ENCODE measurements around the gene GPR132.
"Not testable (repeated sequence)": the region's sequence is repeated elsewhere in the genome, so short reads cannot be mapped to it uniquely, and the experiment has no call there.

Gene GPR132

DNA sequence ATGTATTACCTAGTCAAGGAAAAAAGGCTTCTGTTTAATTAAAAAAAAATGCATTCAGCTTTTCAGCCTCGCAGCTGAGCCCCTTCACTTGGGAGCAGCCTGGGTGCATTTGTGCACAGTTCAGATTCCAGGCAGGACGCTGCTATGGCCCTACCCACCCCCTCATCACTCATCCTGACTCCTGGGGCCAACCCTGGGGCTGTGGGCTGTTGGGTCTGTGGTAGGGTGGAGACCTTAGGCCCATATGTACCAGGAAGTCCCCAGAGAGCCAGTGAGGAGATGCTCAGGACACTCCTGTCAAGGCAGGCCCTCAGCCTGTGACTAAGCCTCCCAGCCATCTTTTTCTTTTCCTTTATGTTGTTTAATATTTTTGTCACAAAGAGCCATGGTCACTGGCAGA is 35.0 kb downstream of the GPR132 start:
- TF ChIP-seq, protein P1, sequence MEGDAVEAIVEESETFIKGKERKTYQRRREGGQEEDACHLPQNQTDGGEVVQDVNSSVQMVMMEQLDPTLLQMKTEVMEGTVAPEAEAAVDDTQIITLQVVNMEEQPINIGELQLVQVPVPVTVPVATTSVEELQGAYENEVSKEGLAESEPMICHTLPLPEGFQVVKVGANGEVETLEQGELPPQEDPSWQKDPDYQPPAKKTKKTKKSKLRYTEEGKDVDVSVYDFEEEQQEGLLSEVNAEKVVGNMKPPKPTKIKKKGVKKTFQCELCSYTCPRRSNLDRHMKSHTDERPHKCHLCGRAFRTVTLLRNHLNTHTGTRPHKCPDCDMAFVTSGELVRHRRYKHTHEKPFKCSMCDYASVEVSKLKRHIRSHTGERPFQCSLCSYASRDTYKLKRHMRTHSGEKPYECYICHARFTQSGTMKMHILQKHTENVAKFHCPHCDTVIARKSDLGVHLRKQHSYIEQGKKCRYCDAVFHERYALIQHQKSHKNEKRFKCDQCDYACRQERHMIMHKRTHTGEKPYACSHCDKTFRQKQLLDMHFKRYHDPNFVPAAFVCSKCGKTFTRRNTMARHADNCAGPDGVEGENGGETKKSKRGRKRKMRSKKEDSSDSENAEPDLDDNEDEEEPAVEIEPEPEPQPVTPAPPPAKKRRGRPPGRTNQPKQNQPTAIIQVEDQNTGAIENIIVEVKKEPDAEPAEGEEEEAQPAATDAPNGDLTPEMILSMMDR (conservative IDR thresholded peaks at IDR 0.05; ENCODE audit: control insufficient read depth, insufficient read depth, low read depth, low read length) = no peak
- no peak for DNase-seq (ENCODE audit: low read depth)
- H3K4me3 ChIP-seq (ENCODE audit: control insufficient read depth, low read depth, low read length) = no peak overlapping the region

GRCh38 chr14:105029402-105029801 is 35.8 kb downstream of the GPR132 start:
- H3K4me3 ChIP-seq (ENCODE audit: control insufficient read depth, low read depth, low read length) = no peak overlapping the region
- TF ChIP-seq, protein P1 (conservative IDR thresholded peaks at IDR 0.05; ENCODE audit: control insufficient read depth, insufficient read depth, low read depth, low read length) = no peak
- DNase-seq (ENCODE audit: low read depth) = no peak

DNA sequence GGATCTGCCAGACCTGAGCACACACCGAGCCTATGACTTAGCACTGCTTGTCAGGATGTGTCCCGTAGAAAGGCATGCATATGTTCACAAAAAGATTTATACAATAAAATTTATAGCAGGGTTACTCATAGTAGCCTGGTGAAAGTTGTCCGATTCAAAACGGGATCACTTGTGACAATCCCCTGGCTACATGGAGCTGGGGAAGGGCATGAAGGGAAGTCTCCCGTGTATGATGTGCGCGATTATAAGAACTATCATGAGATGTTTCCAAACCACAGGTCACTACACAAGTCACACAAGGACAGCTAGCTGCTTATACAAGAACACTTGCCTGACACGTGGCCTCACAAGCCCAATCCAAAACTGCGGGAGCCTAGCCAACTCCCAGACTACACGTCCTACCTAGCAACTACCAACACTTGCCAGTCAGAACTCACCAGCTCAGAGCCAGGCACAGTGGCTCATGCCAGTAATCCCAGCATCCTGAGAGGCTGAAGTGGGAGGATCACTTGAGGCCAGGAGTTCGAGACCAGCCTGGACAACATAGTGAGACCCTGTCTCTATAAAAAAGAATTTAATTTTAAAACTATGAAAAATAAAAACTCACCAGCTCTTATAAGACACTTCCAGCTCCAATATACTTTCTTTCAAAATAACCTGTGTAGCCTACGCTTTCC is 36.8 kb downstream of the GPR132 start:
- DNase-seq (ENCODE audit: low read depth) = peak; percentile 63
- TF ChIP-seq, protein P1 (conservative IDR thresholded peaks at IDR 0.05; ENCODE audit: control insufficient read depth, insufficient read depth, low read depth, low read length) = no peak
- no peak overlapping the region for H3K4me3 ChIP-seq (ENCODE audit: control insufficient read depth, low read depth, low read length)

DNA sequence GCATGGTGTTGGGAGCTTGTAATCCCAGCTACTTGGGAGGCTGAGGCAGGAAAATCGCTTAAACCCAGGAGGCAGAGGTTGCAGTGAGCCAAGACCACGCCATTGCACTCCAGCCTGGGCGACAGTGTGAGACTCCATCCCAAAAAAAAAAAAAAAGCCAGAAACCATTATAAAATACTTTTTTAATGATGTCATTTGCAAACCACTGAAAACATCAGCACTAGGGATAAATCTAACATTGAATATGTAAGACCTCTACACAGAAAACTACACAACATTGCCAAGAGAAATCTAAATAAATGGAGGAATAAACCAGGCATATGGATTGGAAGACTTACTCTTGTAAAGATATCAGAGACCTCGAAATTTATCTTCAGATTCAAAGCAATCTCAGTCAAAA is 37.5 kb downstream of the GPR132 start:
- H3K4me3 ChIP-seq (ENCODE audit: control insufficient read depth, low read depth, low read length) = not testable (repeated sequence)
- DNase-seq (ENCODE audit: low read depth) = peak; percentile 34

GRCh38 chr14:105026802-105027563 is 38.2 kb downstream of the GPR132 start:
- peak; percentile 80 for DNase-seq (ENCODE audit: low read depth)
- TF ChIP-seq, protein P1 (conservative IDR thresholded peaks at IDR 0.05; ENCODE audit: control insufficient read depth, insufficient read depth, low read depth, low read length) = no peak
- no peak overlapping the region for H3K4me3 ChIP-seq (ENCODE audit: control insufficient read depth, low read depth, low read length)

- peak; percentile 83 for DNase-seq (ENCODE audit: low read depth)
- no peak overlapping the region for H3K4me3 ChIP-seq (ENCODE audit: control insufficient read depth, low read depth, low read length)
- TF ChIP-seq, protein P1 (conservative IDR thresholded peaks at IDR 0.05; ENCODE audit: control insufficient read depth, insufficient read depth, low read depth, low read length) = no peak
These were observed 39.0 kb downstream of the GPR132 start for GRCh38 chr14:105026033-105026785.

DNA sequence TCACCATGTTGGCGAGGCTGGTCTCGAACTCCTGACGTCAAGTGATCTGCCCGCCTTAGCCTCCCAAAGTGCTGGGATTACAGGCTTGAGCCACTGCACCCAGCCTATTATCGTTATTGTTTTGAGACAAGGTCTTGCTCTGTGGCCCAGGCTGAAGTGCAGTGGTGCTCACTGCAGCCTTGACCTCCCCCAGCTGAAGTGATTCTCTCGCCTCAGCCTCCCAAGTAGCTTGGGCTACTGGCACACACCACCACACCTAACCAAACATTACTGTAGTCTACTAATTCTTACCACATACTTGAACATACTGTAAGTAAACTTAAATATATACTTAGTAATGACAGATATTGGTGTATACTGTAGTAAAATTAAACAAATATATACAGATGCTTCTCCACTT is 39.8 kb downstream of the GPR132 start:
- DNase-seq (ENCODE audit: low read depth) = no peak
- TF ChIP-seq, protein P1 (conservative IDR thresholded peaks at IDR 0.05; ENCODE audit: control insufficient read depth, insufficient read depth, low read depth, low read length) = no peak
- no peak overlapping the region for H3K4me3 ChIP-seq (ENCODE audit: control insufficient read depth, low read depth, low read length)

Data from fibroblast of mammary gland (primary cell).